NCI-H510A (cell line): Measurements from ENCODE around the gene TM2D3.

ENCODE experiments used
- DNase-seq: peaks from one replicate; lab custom pipeline; 2025; lab: John Stamatoyannopoulos, UW

The TM2D3 gene

GRCh38 chr15:101604124-101604874, 47.9 kb downstream of the TM2D3 start:
- no peak for DNase-seq

- no peak for DNase-seq
Observed at GRCh38 chr15:101602801-101603200, 49.4 kb downstream of the TM2D3 start.

- no peak for DNase-seq
Observed at GRCh38 chr15:101600035-101600434, 52.1 kb downstream of the TM2D3 start.

GRCh38 chr15:101599091-101599490, 53.1 kb downstream of the TM2D3 start:
- no peak for DNase-seq

GRCh38 chr15:101597360-101597928, 54.7 kb downstream of the TM2D3 start:
- DNase-seq = no peak

- DNase-seq = no peak
Observed at GRCh38 chr15:101596633-101597032, 55.5 kb downstream of the TM2D3 start.
